A549 (cell line): ENCODE results near the gene UHRF1. TPM values are rescaled to one million over a fixed set of nuclear protein-coding genes. Genes with fewer than 3 reads are reported as not detected.

Source experiments
- ATAC-seq, 2 experiments: fragments of 200-7000 bp in 1 of 2; fragments of >200 bp in 1 of 2; cut with Nextera tagmentation in 1 of 2; cut with Tn5 transposase in 1 of 2; 3 replicates each; pipeline versions ENCODE4 v1.8.0 to v1.9.1; 2018 to 2020; ENCODE audit warnings: mild to moderate bottlenecking in 1 of 2, moderate library complexity in 1 of 2
- CTCF ChIA-PET: fragments of 300-600 bp; sonication (Branson Sonifier 250); formaldehyde crosslinking; extraction: SDS; loops from one replicate; lab custom pipeline; 2021; ENCODE audit warnings: antibody characterized with exemption, inconsistent platforms; lab: Yijun Ruan, JAX
- POLR2A ChIA-PET: fragments of 350-600 bp; formaldehyde crosslinking; extraction: SDS; loops from one replicate; lab custom pipeline; 2021; ENCODE audit warnings: antibody characterized with exemption, inconsistent platforms; lab: Yijun Ruan, JAX
- DNase-seq, 2 experiments: peaks; one replicate each; pipeline versions ENCODE4 v3.0.0 to v3.0.0-alpha.2; 2011 to 2016; ENCODE audit warnings: low read depth in 1 of 2, low spot score in 1 of 2
- FAIRE-seq: peaks from 2 replicates; lab custom pipeline; 2011; peaks lifted over from hg19 to GRCh38; lab: Jason Lieb, UNC
- H3K27ac ChIP-seq, 2 experiments: fragments of >200 bp; sonication (Bioruptor Twin); formaldehyde crosslinking; 3 replicates each; pipeline ENCODE4 v1.5.1; 2016 to 2017
- H3K4me1 ChIP-seq: fragments of >200 bp; sonication (Bioruptor Twin); formaldehyde crosslinking; 3 replicates; pipeline ENCODE4 v1.6.1; 2016
- H3K4me2 ChIP-seq: fragments of >200 bp; sonication (Bioruptor Twin); formaldehyde crosslinking; 3 replicates; pipeline ENCODE4 v1.6.1; 2016
- H3K4me3 ChIP-seq: fragments of >200 bp; sonication (Bioruptor Twin); formaldehyde crosslinking; 3 replicates; pipeline ENCODE4 v1.5.1; 2016
- H3K9me3 ChIP-seq: fragments of >200 bp; sonication (Bioruptor Twin); formaldehyde crosslinking; 3 replicates; pipeline ENCODE4 v1.6.1; 2016
- BCL3 ChIP-seq: fragments of >200 bp; sonication (Bioruptor Twin); formaldehyde crosslinking; IDR thresholded peaks from 3 replicates; pipeline ENCODE4 v1.6.1; 2016
- CHD2 ChIP-seq: fragments of 150-350 bp; IDR thresholded peaks from 2 replicates; pipeline ENCODE4 v1.6.1; 2014; ENCODE audit warnings: low read length; ENCODE audit not compliant: partially characterized antibody
- EHMT2 ChIP-seq: fragments of 200-600 bp; sonication (generic); IDR thresholded peaks from 2 replicates; pipeline ENCODE4 v1.6.1; 2016; ENCODE audit warnings: antibody characterized with exemption, low read depth, mild to moderate bottlenecking, moderate library complexity
- FOXS1 ChIP-seq: fragments of 250-450 bp; sonication (Bioruptor Pico); IDR thresholded peaks from 2 replicates; pipeline ENCODE4 v1.5.0; 2020; ENCODE audit warnings: mild to moderate bottlenecking, moderate library complexity
- HEYL ChIP-seq: fragments of 250-450 bp; sonication (Bioruptor Pico); IDR thresholded peaks from 2 replicates; pipeline ENCODE4 v1.8.0; 2021; ENCODE audit warnings: mild to moderate bottlenecking, moderate library complexity
- MAZ ChIP-seq: fragments of 150-350 bp; IDR thresholded peaks from 2 replicates; pipeline ENCODE4 v1.6.1; 2014; ENCODE audit warnings: antibody characterized with exemption, low read depth, low read length, borderline replicate concordance
- NFE2L2 ChIP-seq: fragments of 150-350 bp; conservative IDR thresholded peaks from 2 replicates; pipeline ENCODE4 v1.6.1; 2014; ENCODE audit warnings: low read length
- NR3C1 ChIP-seq: fragments of >200 bp; sonication (Bioruptor Twin); formaldehyde crosslinking; IDR thresholded peaks from 3 replicates; pipeline ENCODE4 v1.6.1; 2017
- PHF8 ChIP-seq: fragments of 200-600 bp; sonication (generic); IDR thresholded peaks from 2 replicates; pipeline ENCODE4 v1.6.1; 2016; ENCODE audit warnings: low read depth, mild to moderate bottlenecking, antibody characterized with exemption, moderate library complexity, borderline replicate concordance
- POLR2A ChIP-seq: IDR thresholded peaks from 2 replicates; pipeline ENCODE4 v1.6.1; 2012; ENCODE audit warnings: mild to moderate bottlenecking, low read length
- RAD21 ChIP-seq, 2 experiments: fragments of >200 bp in 1 of 2; sonication (Bioruptor Twin) in 1 of 2; formaldehyde crosslinking in 1 of 2; IDR thresholded peaks in 1 of 2; conservative IDR thresholded peaks in 1 of 2; 2 replicates in 1 of 2; 3 replicates in 1 of 2; pipeline ENCODE4 v1.6.1; 2012 to 2018; ENCODE audit warnings: inconsistent platforms in 1 of 2
- RNF2 ChIP-seq: fragments of 200-600 bp; sonication (generic); IDR thresholded peaks from 2 replicates; pipeline ENCODE4 v1.6.1; 2016; ENCODE audit warnings: low read depth, mild to moderate bottlenecking, antibody characterized with exemption, moderate library complexity, borderline replicate concordance
- TP53 ChIP-seq: fragments of 250-450 bp; sonication (Bioruptor Pico); IDR thresholded peaks from 2 replicates; pipeline ENCODE4 v1.5.0; 2021; ENCODE audit warnings: mild to moderate bottlenecking, moderate library complexity
- ZFP36 ChIP-seq: fragments of 450-650 bp; IDR thresholded peaks from 2 replicates; pipeline ENCODE4 v1.6.1; 2014; ENCODE audit warnings: borderline replicate concordance; ENCODE audit not compliant: partially characterized antibody
- WGBS: methylation state at CpG from one replicate; pipeline ENCODE4 v1.1.6; 2017; ENCODE audit errors: missing lambda C conversion rate; 5-methylcytosine and 5-hydroxymethylcytosine counted together
- polyA plus RNA-seq, 4 experiments: library from polyadenylated mRNA; depleted of rRNA in 3 of 4; stranded (reverse); fragments of >200 nt; fragmentation: RNase III in 1 of 4; extraction: RNeasy Plus Mini Kit Qiagen cat#74134 plus additional on column Dnase treatment in 1 of 4; gene quantifications; 2 replicates in 3 of 4; 3 replicates in 1 of 4; pipeline ENCODE4 v1.2.3, GENCODE V29; 2011 to 2017
- TF ChIP-seq, protein P1 (sequence below): fragments of 150-350 bp; IDR thresholded peaks from 2 replicates; pipeline ENCODE4 v1.6.1; 2014; ENCODE audit warnings: low read depth, mild to moderate bottlenecking, low read length
- TF ChIP-seq, protein P2 (sequence below): fragments of 450-650 bp; IDR thresholded peaks from 2 replicates; pipeline ENCODE4 v1.6.1; 2014; ENCODE audit warnings: antibody characterized with exemption

UHRF1 gene
- polyA plus RNA-seq, 2 of the 4 experiments (the other 2 are of a cell fraction): 7.2 to 52.3 TPM

GRCh38 chr19:4861147-4861546, 48.2 kb upstream of the UHRF1 start:
- TF ChIP-seq HEYL (CRISPR knock-in tag) (no peak), PHF8 (no peak), RNF2 (no peak), ZFP36 (no peak), BCL3 (no peak), CHD2 (no peak), TP53 (CRISPR knock-in tag) (no peak), NFE2L2 (no peak), FOXS1 (CRISPR knock-in tag) (no peak), NR3C1 (no peak), EHMT2 (no peak)
- TF ChIP-seq, protein P1, sequence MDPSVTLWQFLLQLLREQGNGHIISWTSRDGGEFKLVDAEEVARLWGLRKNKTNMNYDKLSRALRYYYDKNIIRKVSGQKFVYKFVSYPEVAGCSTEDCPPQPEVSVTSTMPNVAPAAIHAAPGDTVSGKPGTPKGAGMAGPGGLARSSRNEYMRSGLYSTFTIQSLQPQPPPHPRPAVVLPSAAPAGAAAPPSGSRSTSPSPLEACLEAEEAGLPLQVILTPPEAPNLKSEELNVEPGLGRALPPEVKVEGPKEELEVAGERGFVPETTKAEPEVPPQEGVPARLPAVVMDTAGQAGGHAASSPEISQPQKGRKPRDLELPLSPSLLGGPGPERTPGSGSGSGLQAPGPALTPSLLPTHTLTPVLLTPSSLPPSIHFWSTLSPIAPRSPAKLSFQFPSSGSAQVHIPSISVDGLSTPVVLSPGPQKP: no peak
- TF ChIP-seq, protein P2, sequence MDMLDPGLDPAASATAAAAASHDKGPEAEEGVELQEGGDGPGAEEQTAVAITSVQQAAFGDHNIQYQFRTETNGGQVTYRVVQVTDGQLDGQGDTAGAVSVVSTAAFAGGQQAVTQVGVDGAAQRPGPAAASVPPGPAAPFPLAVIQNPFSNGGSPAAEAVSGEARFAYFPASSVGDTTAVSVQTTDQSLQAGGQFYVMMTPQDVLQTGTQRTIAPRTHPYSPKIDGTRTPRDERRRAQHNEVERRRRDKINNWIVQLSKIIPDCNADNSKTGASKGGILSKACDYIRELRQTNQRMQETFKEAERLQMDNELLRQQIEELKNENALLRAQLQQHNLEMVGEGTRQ: no peak
- Histone ChIP-seq H3K9me3 (no peaks in the 10 kb centered on the region), H3K4me3 (no peak overlapping the region), H3K4me2 (no peak overlapping the region), H3K27ac (no peak overlapping the region), H3K4me1 (peaks cover 1% of the 10 kb centered on the region)
- POLR2A ChIA-PET: no interaction called here
- ATAC-seq (no peak), DNase-seq (no peak), FAIRE-seq (no peak)
- CTCF ChIA-PET: interaction anchor here (0.5 to 9.2 kb wide), 3 partner anchors 10 to 719 kb away, joined by 3 to 67 read pairs (median 4); no protein-coding TSS in a partner anchor
- 73% methylated on average over 10 of the region's 10 CpGs for WGBS

DNA sequence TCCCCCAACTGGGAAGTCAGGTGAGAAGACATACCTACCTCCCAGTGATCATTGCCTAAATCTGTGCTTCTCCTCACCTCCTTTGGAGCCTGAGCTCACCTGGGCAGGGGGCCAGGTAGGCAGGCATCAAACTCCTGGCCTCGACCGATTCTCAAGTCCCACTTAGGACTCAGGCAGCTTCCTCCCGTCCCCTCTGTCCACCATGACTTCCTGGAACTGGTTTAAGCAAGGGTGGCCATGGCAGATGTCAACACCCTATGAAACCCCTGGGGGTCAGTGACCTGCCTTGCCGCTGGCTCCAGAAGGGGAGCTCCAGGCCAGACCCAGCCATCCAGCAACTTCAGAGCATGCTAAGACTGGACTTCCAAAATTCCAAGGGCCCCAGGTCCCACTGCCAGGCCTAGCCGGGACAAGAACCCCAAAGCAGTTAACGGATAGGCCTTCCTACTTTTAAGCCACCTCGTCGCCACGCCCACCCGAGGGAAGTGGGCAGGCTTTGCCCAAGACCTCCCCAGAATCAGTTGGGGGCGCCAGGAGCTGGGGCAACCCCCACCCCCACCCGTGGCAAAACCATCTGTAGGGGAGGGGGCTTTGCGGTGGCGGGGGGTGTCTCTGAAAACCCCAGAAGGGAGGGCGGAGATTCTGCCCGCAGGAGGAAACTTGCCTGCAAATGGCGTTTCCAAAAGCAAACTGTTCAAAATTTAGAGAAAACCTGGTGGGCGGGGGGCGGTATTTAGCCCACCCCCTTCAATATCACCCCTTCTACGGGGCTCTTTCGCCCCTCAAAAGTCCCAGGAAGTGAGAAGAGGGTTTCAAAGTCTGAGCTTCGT, 42.5 kb upstream of the UHRF1 start:
- TF ChIP-seq POLR2A: no peak
- TF ChIP-seq NFE2L2: no peak
- no peak for TF ChIP-seq RAD21 (conservative IDR thresholded peaks at IDR 0.05 in 1 of 2, IDR thresholded peaks at IDR 0.05 in 1 of 2)
- TF ChIP-seq MAZ: no peak
- no peak for TF ChIP-seq PHF8

More for the DNA sequence above, 42.5 kb upstream of the UHRF1 start:
- peak in 1 of 2 experiments; percentile 35 for DNase-seq
- no peak for FAIRE-seq
- POLR2A ChIA-PET: interaction anchor here (1.0 to 2.7 kb wide), 3 partner anchors 19 to 142 kb away, joined by 3 to 13 read pairs (median 4); no protein-coding TSS in a partner anchor
- Histone ChIP-seq H3K9me3 (no peaks in the 10 kb centered on the region), H3K4me3 (peak overlapping the region; percentile 97), H3K4me2 (peak overlapping the region; percentile 93), H3K27ac (peak overlapping the region; percentile 90 to 94), H3K4me1 (peaks cover 37% of the 10 kb centered on the region)
- ATAC-seq: peak in 1 of 2 experiments; percentile 42; a peak in 3 of 6 replicates
- CTCF ChIA-PET: interaction anchor here (0.6 to 10.5 kb wide), 11 partner anchors 9 to 476 kb away, joined by 3 to 170 read pairs (median 3); partner anchors contain the start of gene FEM1A
- WGBS: 7% methylated on average over 12 of the region's 22 CpGs
